ENCODE results near the gene PXDN. TPM values are rescaled to one million over a fixed set of nuclear protein-coding genes. Genes with fewer than 3 reads are reported as not detected.
"Not testable (repeated sequence)": the region's sequence is repeated elsewhere in the genome, so short reads cannot be mapped to it uniquely, and the experiment has no call there.

The PXDN gene
- total RNA-seq, 4 donors from 2014 or later = 7.0 to 9.5 (median 9.4) TPM

GRCh38 chr2:1728821-1729220 lies 15.5 kb downstream of the PXDN start:
- Histone ChIP-seq H3K36me3 (no peaks in the 10 kb centered on the region), H3K27me3 (peaks cover 3% of the 10 kb centered on the region), H3K4me1 (peaks cover 34% of the 10 kb centered on the region), H3K4me3 (no peak overlapping the region), H3K9me3 (no peaks in the 10 kb centered on the region), H3K27ac (no peak overlapping the region)
- 53% methylated on average over 11 of the region's 14 CpGs for WGBS
- no peak for TF ChIP-seq CTCF (IDR thresholded peaks at IDR 0.05)
- TF ChIP-seq POLR2AphosphoS5 (IDR thresholded peaks at IDR 0.05) = no peak
- TF ChIP-seq POLR2A (IDR thresholded peaks at IDR 0.05) = no peak
- no peak for TF ChIP-seq EP300 (IDR thresholded peaks at IDR 0.05)
- DNase-seq (ENCODE audit: low spot score in 2 of 2) = peak; percentile 46 to 65

GRCh38 chr2:1727796-1728474 lies 16.4 kb downstream of the PXDN start:
- H3K36me3 ChIP-seq = no peaks in the 10 kb centered on the region
- H3K9me3 ChIP-seq = no peaks in the 10 kb centered on the region
- 91% methylated on average over 14 of the region's 16 CpGs for WGBS
- peaks cover 3% of the 10 kb centered on the region for H3K27me3 ChIP-seq
- no peak overlapping the region for H3K27ac ChIP-seq
- H3K4me3 ChIP-seq = no peak overlapping the region
- no peak for TF ChIP-seq CTCF (IDR thresholded peaks at IDR 0.05)
- no peak for TF ChIP-seq POLR2A (IDR thresholded peaks at IDR 0.05)
- TF ChIP-seq EP300 (IDR thresholded peaks at IDR 0.05) = no peak
- no peak for TF ChIP-seq POLR2AphosphoS5 (IDR thresholded peaks at IDR 0.05)
- H3K4me1 ChIP-seq = peaks cover 34% of the 10 kb centered on the region
- DNase-seq (ENCODE audit: low spot score in 2 of 2) = peak in 1 of 2 donors; percentile 46

GRCh38 chr2:1727101-1727771 lies 17.1 kb downstream of the PXDN start:
- Histone ChIP-seq H3K4me3 (no peak overlapping the region), H3K9me3 (no peaks in the 10 kb centered on the region), H3K27me3 (peaks cover 3% of the 10 kb centered on the region), H3K4me1 (peaks cover 31% of the 10 kb centered on the region), H3K36me3 (no peaks in the 10 kb centered on the region), H3K27ac (no peak overlapping the region)
- 88% methylated on average over 22 of the region's 22 CpGs for WGBS
- DNase-seq (ENCODE audit: low spot score in 2 of 2) = no peak
- TF ChIP-seq POLR2AphosphoS5 (IDR thresholded peaks at IDR 0.05) = no peak
- TF ChIP-seq CTCF (IDR thresholded peaks at IDR 0.05) = no peak
- no peak for TF ChIP-seq POLR2A (IDR thresholded peaks at IDR 0.05)
- TF ChIP-seq EP300 (IDR thresholded peaks at IDR 0.05) = no peak

- TF ChIP-seq CTCF (IDR thresholded peaks at IDR 0.05) (no peak), EP300 (IDR thresholded peaks at IDR 0.05) (no peak), POLR2A (IDR thresholded peaks at IDR 0.05) (no peak), POLR2AphosphoS5 (IDR thresholded peaks at IDR 0.05) (no peak)
- 81% methylated on average over 3 of the region's 3 CpGs for WGBS
- no peaks in the 10 kb centered on the region for H3K9me3 ChIP-seq
- H3K27ac ChIP-seq = no peak overlapping the region
- H3K36me3 ChIP-seq = no peaks in the 10 kb centered on the region
- H3K4me1 ChIP-seq = peaks cover 28% of the 10 kb centered on the region
- H3K4me3 ChIP-seq = no peak overlapping the region
- H3K27me3 ChIP-seq = peaks cover 3% of the 10 kb centered on the region
- no peak for DNase-seq (ENCODE audit: low spot score in 2 of 2)
Measured at GRCh38 chr2:1726558-1726957, 17.8 kb downstream of the PXDN start.

- peaks cover 18% of the 10 kb centered on the region for H3K4me1 ChIP-seq
- not testable (repeated sequence) for H3K36me3 ChIP-seq; H3K27ac ChIP-seq; DNase-seq (ENCODE audit: low spot score in 2 of 2); H3K27me3 ChIP-seq; H3K4me3 ChIP-seq; H3K9me3 ChIP-seq
- 79% methylated on average over 2 of the region's 2 CpGs for WGBS
Measured at GRCh38 chr2:1724351-1724750, 20.0 kb downstream of the PXDN start.

Measured in suprapubic skin (tissue), 4 donors.